Aortic smooth muscle cell (primary cell): ENCODE data around the gene OPA3. TPM values are rescaled to one million over a fixed set of nuclear protein-coding genes. Genes with fewer than 3 reads are reported as not detected.

ENCODE experiments used
- total RNA-seq: library from RNA; depleted of rRNA; stranded (reverse); fragments of >200 nt; gene quantifications from 2 replicates; pipeline ENCODE4 v1.2.3, GENCODE V29; 2014

OPA3 gene
- total RNA-seq, result 4.4 TPM in 2 replicates

DNA sequence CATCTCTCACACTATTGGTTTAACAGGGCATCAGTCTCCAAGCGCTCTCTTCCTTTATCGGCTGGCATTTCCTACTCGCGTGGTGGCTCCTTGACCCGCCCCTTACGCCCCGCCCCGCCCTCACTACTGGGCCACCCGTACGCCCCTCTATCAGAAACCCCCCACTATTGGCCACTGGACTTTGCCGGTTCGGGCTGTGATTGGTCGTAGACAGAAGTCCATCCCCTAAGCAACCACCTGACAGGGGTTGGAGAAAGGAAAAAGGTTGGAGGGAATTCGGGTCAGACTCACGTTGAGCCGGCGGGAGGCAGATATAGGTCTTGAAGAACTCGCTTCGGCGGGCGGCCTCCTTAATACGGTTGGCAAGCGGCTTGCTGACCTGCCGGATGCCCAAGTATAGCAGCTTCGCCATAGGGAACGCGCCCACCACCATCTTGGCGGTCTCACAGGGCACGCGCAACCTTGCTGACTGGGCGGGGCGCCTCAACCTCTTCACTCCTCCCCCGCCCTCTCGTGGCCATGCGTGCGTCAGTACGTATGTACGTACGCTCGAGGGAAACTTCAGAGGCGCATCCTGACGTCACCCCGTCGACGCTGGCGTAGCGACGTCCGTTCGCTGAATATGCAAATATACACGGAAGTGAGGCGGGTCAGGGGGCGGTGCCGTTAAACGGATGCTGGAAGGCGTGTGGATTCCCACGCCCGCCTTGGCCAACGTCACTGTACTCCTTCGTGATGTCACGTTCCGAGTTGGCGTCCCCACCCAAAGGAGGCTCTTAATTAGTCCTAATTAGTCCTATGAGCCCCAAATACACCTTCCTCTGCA is at the start of gene OPA3:
OPA3 (minus strand) TSS at position 471 of the 826 bp plus-strand sequence; CDS start at position 433, 38 bp downstream.

DNA sequence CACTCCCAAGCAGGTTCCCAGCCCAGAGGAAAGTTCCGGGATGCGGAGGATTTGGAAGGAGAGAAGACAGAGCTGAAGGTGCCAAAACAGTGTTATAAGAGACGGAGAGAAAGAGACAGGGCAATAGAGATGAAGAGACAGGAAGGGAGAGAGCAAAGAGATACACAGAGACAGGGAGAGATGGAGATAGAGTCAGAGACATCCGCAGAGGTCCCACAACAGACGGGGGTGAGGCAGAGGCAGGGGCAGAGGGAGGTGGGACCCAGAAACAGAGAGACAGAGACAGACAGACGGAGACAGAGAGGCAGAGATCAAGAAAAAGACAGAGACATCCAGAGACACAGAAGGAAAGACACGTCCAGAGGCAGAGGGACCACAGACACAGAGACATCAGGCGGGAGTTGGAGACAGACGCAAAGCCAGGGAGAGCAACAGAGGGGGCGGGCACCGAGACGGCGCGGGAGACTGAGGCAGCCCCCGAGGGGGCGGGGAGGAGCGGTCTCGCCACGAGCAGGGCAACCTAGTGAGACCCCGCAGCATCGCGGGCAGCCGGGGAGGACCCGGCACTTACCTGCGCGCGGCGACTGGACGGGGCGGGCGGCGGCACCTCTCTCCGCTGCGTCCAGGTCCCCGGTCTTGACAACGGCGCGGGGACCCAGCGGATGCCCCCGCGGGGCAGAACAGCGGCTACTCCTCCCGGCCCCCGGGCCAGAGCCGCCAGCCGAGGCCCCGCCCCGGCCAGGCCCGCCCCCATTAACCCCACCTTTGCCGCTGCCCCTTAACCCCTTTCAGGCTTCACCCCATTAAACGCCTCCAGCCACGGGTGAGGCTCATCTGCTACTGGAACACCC is 17.1 kb upstream of the OPA3 start, which contains the start of gene GPR4:
GPR4 (minus strand) TSS at position 689 of the 851 bp plus-strand sequence. CDS start 10,346 bp downstream, outside the sequence.

DNA sequence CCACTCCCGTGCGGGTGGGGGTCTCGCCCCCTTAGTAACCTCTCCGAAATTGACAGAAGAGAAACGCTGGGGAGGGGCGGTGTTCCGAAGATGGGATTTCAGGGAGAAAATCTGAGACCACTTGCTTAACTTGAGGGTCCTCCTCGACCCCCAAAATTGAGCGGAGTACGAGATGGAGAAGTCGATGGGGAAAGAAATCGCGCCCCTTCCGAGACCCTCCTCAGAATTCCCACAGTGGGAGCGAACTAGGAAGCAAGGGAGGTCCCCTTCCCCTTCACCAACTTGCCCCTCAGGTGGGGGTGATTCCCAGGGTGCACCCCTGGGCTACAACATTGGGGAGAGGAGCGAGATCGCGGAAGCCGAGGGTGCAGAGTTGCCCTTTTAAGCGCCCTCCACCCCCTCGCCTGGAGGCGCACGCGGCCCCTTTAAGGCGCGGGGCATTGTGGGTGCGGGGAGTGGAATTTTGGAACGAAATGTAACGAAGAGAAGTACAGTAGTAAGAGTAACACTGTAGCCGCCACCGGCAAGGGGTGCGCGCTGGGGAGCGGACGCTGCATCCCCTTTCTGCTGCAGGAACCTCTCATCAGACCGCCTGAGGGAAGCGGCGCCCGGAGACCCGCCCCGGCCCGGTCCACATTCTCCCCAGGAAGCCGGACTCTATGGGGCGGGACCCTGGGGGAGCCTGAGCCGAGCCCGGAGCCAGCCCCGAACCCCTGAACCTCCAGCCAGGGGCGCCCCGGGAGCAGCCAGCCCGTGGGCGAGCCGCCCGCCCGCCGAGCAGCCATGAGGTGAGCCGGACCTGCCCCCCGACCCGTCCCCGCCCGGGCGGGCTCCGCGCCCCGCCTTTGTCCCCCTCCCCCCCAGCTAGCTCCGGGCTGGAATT is 77.4 kb downstream of the OPA3 start, which contains the start of gene VASP:
VASP (plus strand) TSS at position 491 of the 883 bp plus-strand sequence; CDS start at position 784, 293 bp downstream.

DNA sequence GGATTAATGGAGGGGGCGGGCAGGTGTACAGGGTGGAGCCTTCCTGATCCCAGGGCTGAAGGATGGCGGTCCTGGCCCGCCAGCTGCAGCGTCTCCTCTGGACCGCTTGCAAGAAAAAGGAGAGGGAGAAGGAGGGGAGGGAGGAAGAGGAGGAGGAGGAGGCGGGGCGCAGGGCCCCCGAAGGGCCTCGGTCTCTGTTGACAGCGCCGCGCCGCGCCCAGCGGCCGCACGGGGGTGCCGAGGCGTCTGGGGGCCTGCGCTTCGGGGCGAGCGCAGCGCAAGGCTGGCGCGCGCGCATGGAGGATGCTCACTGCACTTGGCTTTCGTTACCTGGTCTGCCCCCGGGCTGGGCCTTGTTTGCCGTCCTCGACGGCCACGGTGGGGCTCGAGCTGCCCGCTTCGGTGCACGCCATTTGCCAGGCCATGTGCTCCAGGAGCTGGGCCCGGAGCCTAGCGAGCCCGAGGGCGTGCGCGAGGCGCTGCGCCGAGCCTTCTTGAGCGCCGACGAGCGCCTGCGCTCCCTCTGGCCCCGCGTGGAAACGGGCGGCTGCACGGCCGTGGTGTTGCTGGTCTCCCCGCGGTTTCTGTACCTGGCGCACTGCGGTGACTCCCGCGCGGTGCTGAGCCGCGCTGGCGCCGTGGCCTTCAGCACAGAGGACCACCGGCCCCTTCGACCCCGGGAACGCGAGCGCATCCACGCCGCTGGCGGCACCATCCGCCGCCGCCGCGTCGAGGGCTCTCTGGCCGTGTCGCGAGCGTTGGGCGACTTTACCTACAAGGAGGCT is 86.0 kb downstream of the OPA3 start, which contains the start of gene PPM1N:
PPM1N (plus strand) TSS at position 33 of the 785 bp plus-strand sequence; CDS start at position 63, 30 bp downstream.

Other genes starting within 250 kb of the OPA3 start
- not detected in 2 replicates for gene KLC3, start 244.1 kb downstream of the OPA3 start, total RNA-seq
- 9.1 and 14.4 TPM in 2 replicates for gene ERCC2, start 214.2 kb downstream of the OPA3 start, total RNA-seq
- gene PPP1R13L, start 179.7 kb downstream of the OPA3 start, total RNA-seq, result 0.53 and 2.9 TPM in 2 replicates
- gene POLR1G, start 178.2 kb downstream of the OPA3 start, total RNA-seq, result 4.1 and 6.9 TPM in 2 replicates
- 113 and 133 TPM in 2 replicates for gene ERCC1, start 160.9 kb downstream of the OPA3 start, total RNA-seq
- gene FOSB, start 116.8 kb downstream of the OPA3 start, total RNA-seq, result 0.40 and 0.44 TPM in 2 replicates
- 4.4 and 6.5 TPM in 2 replicates for gene RTN2, start 87.8 kb downstream of the OPA3 start, total RNA-seq
- 1.7 and 2.1 TPM in 2 replicates for gene PPM1N, start 86.4 kb downstream of the OPA3 start, total RNA-seq
- 53.3 and 61.2 TPM in 2 replicates for gene VASP, start 77.3 kb downstream of the OPA3 start, total RNA-seq
- gene GPR4, start 17.4 kb upstream of the OPA3 start, total RNA-seq, result 0.40 and 0.99 TPM in 2 replicates
- gene EML2, start 54.6 kb upstream of the OPA3 start, total RNA-seq, result 46.1 and 55.6 TPM in 2 replicates
- 0.12 and 0.26 TPM in 2 replicates for gene GIPR, start 83.4 kb upstream of the OPA3 start, total RNA-seq
- 676 and 796 TPM in 2 replicates for gene SNRPD2, start 107.2 kb upstream of the OPA3 start, total RNA-seq
- gene QPCTL, start 107.9 kb upstream of the OPA3 start, total RNA-seq, result 7.2 and 9.4 TPM in 2 replicates
- 2.2 and 2.8 TPM in 2 replicates for gene FBXO46, start 146.1 kb upstream of the OPA3 start, total RNA-seq
- not detected in 2 replicates for gene MEIOSIN, start 148.6 kb upstream of the OPA3 start, total RNA-seq
- gene SIX5, start 184.4 kb upstream of the OPA3 start, total RNA-seq, result 5.5 and 6.0 TPM in 2 replicates
- gene DMPK, start 197.7 kb upstream of the OPA3 start, total RNA-seq, result 169 and 191 TPM in 2 replicates
- 32.6 and 34.7 TPM in 2 replicates for gene DMWD, start 208.0 kb upstream of the OPA3 start, total RNA-seq
- gene RSPH6A, start 230.5 kb upstream of the OPA3 start, total RNA-seq, result 0.12 and 0.13 TPM in 2 replicates